ENCODE results near the gene PLEK. TPM values are rescaled to one million over a fixed set of nuclear protein-coding genes. Genes with fewer than 3 reads are reported as not detected.
"Not testable (repeated sequence)": the region's sequence is repeated elsewhere in the genome, so short reads cannot be mapped to it uniquely, and the experiment has no call there.

Gene PLEK
- not detected in 2 replicates for total RNA-seq (2014; rRNA removed; shearing (Covaris generic))
- polyA plus RNA-seq (2015; cell fraction: cytosol; rRNA removed), result 0.06 TPM in 1 of 2 replicates, not detected in the other
- not detected in 2 replicates for polyA plus RNA-seq (2015; cell fraction: nucleus; rRNA removed)

GRCh38 chr2:68365087-68365486 lies at the start of gene PLEK:
Gene PLEK, plus strand, starts transcription at chr2:68365282. Its CDS starts 70 bp downstream, at chr2:68365352.
- no peak for DNase-seq (ENCODE audit: low read depth)

GRCh38 chr2:68316111-68316510 lies 49.0 kb upstream of the PLEK start:
- DNase-seq (ENCODE audit: low read depth), result no peak

- peak; percentile 33 for DNase-seq (ENCODE audit: low read depth)
Measured at GRCh38 chr2:68317971-68318913, 46.8 kb upstream of the PLEK start.

- DNase-seq (ENCODE audit: low read depth), result peak; percentile 28
Measured at GRCh38 chr2:68318914-68319397, 46.1 kb upstream of the PLEK start.

- peak; percentile 84 for DNase-seq (ENCODE audit: low read depth)
Measured at GRCh38 chr2:68319398-68320117, 45.5 kb upstream of the PLEK start, which contains the start of gene CNRIP1. Gene CNRIP1, minus strand, starts transcription at chr2:68319949. Its CDS starts 549 bp downstream, at chr2:68319400.

GRCh38 chr2:68320118-68320641 lies 44.9 kb upstream of the PLEK start:
- no peak for DNase-seq (ENCODE audit: low read depth)

GRCh38 chr2:68325056-68325455 lies 40.0 kb upstream of the PLEK start:
- no peak for DNase-seq (ENCODE audit: low read depth)

- DNase-seq (ENCODE audit: low read depth), result no peak
Measured at GRCh38 chr2:68328901-68329300, 36.2 kb upstream of the PLEK start.

- no peak for DNase-seq (ENCODE audit: low read depth)
Measured at GRCh38 chr2:68330691-68331090, 34.4 kb upstream of the PLEK start.

GRCh38 chr2:68333009-68333408 lies 32.1 kb upstream of the PLEK start:
- no peak for DNase-seq (ENCODE audit: low read depth)

GRCh38 chr2:68333931-68334330 lies 31.2 kb upstream of the PLEK start:
- no peak for DNase-seq (ENCODE audit: low read depth)

- DNase-seq (ENCODE audit: low read depth), result peak; percentile 56
Measured at GRCh38 chr2:68336192-68336591, 28.9 kb upstream of the PLEK start.

GRCh38 chr2:68340226-68341061 lies 24.6 kb upstream of the PLEK start:
- no peak for DNase-seq (ENCODE audit: low read depth)

- DNase-seq (ENCODE audit: low read depth), result no peak
Measured at GRCh38 chr2:68341062-68341329, 24.1 kb upstream of the PLEK start.

- DNase-seq (ENCODE audit: low read depth), result no peak
Measured at GRCh38 chr2:68341583-68341982, 23.5 kb upstream of the PLEK start.

- no peak for DNase-seq (ENCODE audit: low read depth)
Measured at GRCh38 chr2:68342470-68342869, 22.6 kb upstream of the PLEK start.

GRCh38 chr2:68344031-68344430 lies 21.1 kb upstream of the PLEK start:
- DNase-seq (ENCODE audit: low read depth), result no peak

- DNase-seq (ENCODE audit: low read depth), result peak; percentile 7
Measured at GRCh38 chr2:68345129-68345875, 19.8 kb upstream of the PLEK start.

GRCh38 chr2:68349091-68349490 lies 16.0 kb upstream of the PLEK start:
- DNase-seq (ENCODE audit: low read depth), result not testable (repeated sequence)

GRCh38 chr2:68351997-68352396 lies 13.1 kb upstream of the PLEK start:
- DNase-seq (ENCODE audit: low read depth), result no peak
